GM18526 (cell line): Measurements from ENCODE around the gene STAG1.

Experiments
- POLR2A ChIP-seq: IDR thresholded peaks from 3 replicates; pipeline ENCODE4 v1.6.1; 2011; ENCODE audit not compliant: insufficient read length; ENCODE audit errors: extremely low read depth

STAG1 gene

GRCh38 chr3:136667081-136667480 is 85.1 kb downstream of the STAG1 start:
- TF ChIP-seq POLR2A: no peak

- no peak for TF ChIP-seq POLR2A
Measured at GRCh38 chr3:136664771-136665170, 87.4 kb downstream of the STAG1 start.

- TF ChIP-seq POLR2A: no peak
Measured at GRCh38 chr3:136661282-136661681, 90.9 kb downstream of the STAG1 start.

GRCh38 chr3:136658946-136659682 is 93.1 kb downstream of the STAG1 start:
- TF ChIP-seq POLR2A: no peak

GRCh38 chr3:136657526-136657925 is 94.7 kb downstream of the STAG1 start:
- no peak for TF ChIP-seq POLR2A

- no peak for TF ChIP-seq POLR2A
Measured at GRCh38 chr3:136653628-136654027, 98.5 kb downstream of the STAG1 start.

GRCh38 chr3:136651581-136651980 is 100.6 kb downstream of the STAG1 start:
- no peak for TF ChIP-seq POLR2A

GRCh38 chr3:136650461-136650860 is 101.7 kb downstream of the STAG1 start:
- TF ChIP-seq POLR2A: no peak

- TF ChIP-seq POLR2A: no peak
Measured at GRCh38 chr3:136645915-136646314, 106.3 kb downstream of the STAG1 start.

GRCh38 chr3:136644212-136644611 is 108.0 kb downstream of the STAG1 start:
- no peak for TF ChIP-seq POLR2A

- no peak for TF ChIP-seq POLR2A
Measured at GRCh38 chr3:136642711-136643110, 109.5 kb downstream of the STAG1 start.

GRCh38 chr3:136639069-136639468 is 113.1 kb downstream of the STAG1 start:
- TF ChIP-seq POLR2A: no peak

GRCh38 chr3:136637176-136637575 is 115.0 kb downstream of the STAG1 start:
- TF ChIP-seq POLR2A: no peak

- TF ChIP-seq POLR2A: no peak
Measured at GRCh38 chr3:136634821-136635220, 117.4 kb downstream of the STAG1 start.

GRCh38 chr3:136632625-136633081 is 119.5 kb downstream of the STAG1 start:
- TF ChIP-seq POLR2A: no peak

- TF ChIP-seq POLR2A: no peak
Measured at GRCh38 chr3:136631424-136631823, 120.8 kb downstream of the STAG1 start.

GRCh38 chr3:136630915-136631314 is 121.3 kb downstream of the STAG1 start:
- no peak for TF ChIP-seq POLR2A
